NCI-H128 (cell line): ENCODE data around the gene NME3.

Source experiments
- DNase-seq: peaks from one replicate; lab custom pipeline; 2025; ENCODE audit not compliant: unreplicated experiment; lab: John Stamatoyannopoulos, UW

The NME3 gene

GRCh38 chr16:1770328-1771187 lies 785 bp downstream of the NME3 start:
- DNase-seq: no peak

- no peak for DNase-seq
Observed at GRCh38 chr16:1769402-1770300, 1.7 kb downstream of the NME3 start.

GRCh38 chr16:1768767-1769401 lies 2.5 kb downstream of the NME3 start:
- no peak for DNase-seq

- DNase-seq: no peak
Observed at GRCh38 chr16:1768061-1768766, 3.1 kb downstream of the NME3 start.

GRCh38 chr16:1767116-1767994 lies 4.0 kb downstream of the NME3 start:
- DNase-seq: no peak

- no peak for DNase-seq
Observed at GRCh38 chr16:1766701-1767100, 4.6 kb downstream of the NME3 start.

GRCh38 chr16:1766231-1766630 lies 5.1 kb downstream of the NME3 start:
- no peak for DNase-seq

GRCh38 chr16:1765826-1766225 lies 5.5 kb downstream of the NME3 start:
- DNase-seq: no peak

- DNase-seq: no peak
Observed at GRCh38 chr16:1764971-1765370, 6.4 kb downstream of the NME3 start.

- DNase-seq: no peak
Observed at GRCh38 chr16:1763521-1764511, 7.5 kb downstream of the NME3 start.

- DNase-seq: no peak
Observed at GRCh38 chr16:1762879-1763520, 8.3 kb downstream of the NME3 start.

- no peak for DNase-seq
Observed at GRCh38 chr16:1762196-1762878, 9.0 kb downstream of the NME3 start.

GRCh38 chr16:1761751-1762150 lies 9.6 kb downstream of the NME3 start:
- DNase-seq: no peak

GRCh38 chr16:1760911-1761310 lies 10.4 kb downstream of the NME3 start:
- no peak for DNase-seq

- DNase-seq: no peak
Observed at GRCh38 chr16:1759511-1759910, 11.8 kb downstream of the NME3 start.

GRCh38 chr16:1758923-1759322 lies 12.4 kb downstream of the NME3 start:
- DNase-seq: no peak

GRCh38 chr16:1757714-1758461 lies 13.5 kb downstream of the NME3 start:
- DNase-seq: no peak
